Myometrial cell (primary cell): ENCODE measurements around the gene TMEFF2. TPM values are rescaled to one million over a fixed set of nuclear protein-coding genes. Genes with fewer than 3 reads are reported as not detected.

Experiments used
- total RNA-seq: library from RNA; depleted of rRNA; stranded (reverse); fragments of >200 nt; gene quantifications from 2 replicates; pipeline ENCODE4 v1.2.3, GENCODE V29; 2015

The TMEFF2 gene
- 1.8 TPM in 1 of 2 replicates, not detected in the other for total RNA-seq

DNA sequence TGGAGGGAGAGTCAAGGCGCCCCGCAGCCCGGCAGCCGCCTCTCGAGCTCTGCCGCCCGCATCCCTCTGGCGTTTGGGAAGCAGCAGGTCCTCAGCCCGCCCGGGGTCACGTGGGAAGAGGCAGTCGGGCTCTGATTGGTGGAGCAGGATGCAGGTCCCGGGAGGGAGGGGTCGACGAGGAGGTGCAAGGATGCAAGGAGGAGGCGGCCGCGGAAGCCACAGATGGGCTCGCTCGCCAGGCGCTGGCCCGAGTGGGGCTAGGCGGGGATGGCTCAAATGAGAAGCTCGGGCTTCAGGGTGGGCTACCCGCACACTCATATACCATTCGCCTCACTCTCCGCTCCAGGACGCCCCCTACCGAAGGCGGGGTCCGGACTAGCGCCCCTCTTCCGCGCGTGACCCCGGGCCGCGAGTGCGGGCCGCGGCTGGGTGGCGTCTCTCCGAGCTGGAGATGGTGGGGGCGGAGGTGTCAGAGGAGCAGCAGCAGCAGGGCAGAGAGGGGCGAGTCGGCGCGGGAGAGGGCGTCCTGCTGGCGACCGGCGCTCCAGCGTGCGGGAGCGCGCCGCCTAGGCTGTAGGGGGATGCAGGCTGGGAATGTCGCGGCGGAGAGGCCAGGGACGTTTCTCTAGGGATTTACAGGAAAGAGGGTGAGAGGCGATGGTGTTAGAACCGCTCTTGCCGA is at the start of gene TMEFF2:
Gene TMEFF2 (minus strand): TSS at position 68 of the 682 bp plus-strand sequence. CDS start 409 bp downstream, outside the sequence.

